H1 (cell line): Measurements from ENCODE around the gene INPP5A. TPM values are rescaled to one million over a fixed set of nuclear protein-coding genes. Genes with fewer than 3 reads are reported as not detected.

Experiments used
- CHD1 ChIP-seq: IDR thresholded peaks from 2 replicates; pipeline ENCODE4 v1.6.1; 2012; ENCODE audit warnings: low read depth, low read length, improper control_type of control experiment
- CHD7 ChIP-seq: fragments of 300-600 bp; sonication (generic); IDR thresholded peaks from 2 replicates; pipeline ENCODE4 v1.7.1; 2012; ENCODE audit warnings: low read length, moderate library complexity, mild to moderate bottlenecking, inconsistent platforms; ENCODE audit not compliant: insufficient replicate concordance
- CTBP2 ChIP-seq: IDR thresholded peaks from 2 replicates; pipeline ENCODE4 v1.7.0; 2011; ENCODE audit warnings: borderline replicate concordance, mild to moderate bottlenecking, moderate library complexity, mixed read lengths, low read length; ENCODE audit not compliant: insufficient read depth, insufficient read length
- HDAC2 ChIP-seq, 2 experiments: fragments of 300-600 bp in 1 of 2; sonication (generic) in 1 of 2; IDR thresholded peaks; 2 replicates each; pipeline ENCODE4 v1.6.1; 2011 to 2012; ENCODE audit warnings: low read depth in 2 of 2, low read length in 2 of 2, mild to moderate bottlenecking in 2 of 2, moderate library complexity in 2 of 2, borderline replicate concordance in 1 of 2, inconsistent platforms in 1 of 2
- JUN ChIP-seq: IDR thresholded peaks from 2 replicates; pipeline ENCODE4 v1.6.1; 2011; ENCODE audit warnings: low read depth, mild to moderate bottlenecking, improper control_type of control experiment, low read length
- JUND ChIP-seq: IDR thresholded peaks from 2 replicates; pipeline ENCODE4 v1.6.1; 2011; ENCODE audit warnings: mild to moderate bottlenecking, improper control_type of control experiment, low read length
- KDM1A ChIP-seq: fragments of 200-600, 300-600 bp; sonication (generic); IDR thresholded peaks from 2 replicates; pipeline ENCODE4 v1.7.1; 2016; ENCODE audit warnings: mild to moderate bottlenecking, low read length, borderline replicate concordance
- MAX ChIP-seq: IDR thresholded peaks from 2 replicates; pipeline ENCODE4 v1.6.1; 2012; ENCODE audit warnings: inconsistent platforms
- POU5F1 ChIP-seq: IDR thresholded peaks from 2 replicates; pipeline ENCODE4 v1.6.1; 2011; ENCODE audit warnings: low read depth, mild to moderate bottlenecking, low read length, moderate library complexity
- polyA plus RNA-seq, 7 experiments: library from polyadenylated mRNA; depleted of rRNA in 3 of 7; stranded (reverse) in 5 of 7; unstranded in 2 of 7; fragments of >200 nt in 5 of 7; fragments of 200-250 nt in 2 of 7; gene quantifications; 1 replicate in 5 of 7; 2 replicates in 1 of 7; 4 replicates in 1 of 7; pipeline versions ENCODE4 v1.2.1 to v1.2.3, GENCODE V29; 2011 to 2013; ENCODE audit warnings: missing spikeins in 2 of 7, mixed read lengths in 2 of 7
- total RNA-seq: library from RNA; stranded (reverse); fragmentation: NEBNext Ultra II Directional; extraction: Animal tissue kit (Norgen Biotek cat#: 25700); gene quantifications from 2 replicates; pipeline ENCODE4 v1.2.1, GENCODE V29; 2021

Gene INPP5A
- total and polyA plus RNA-seq, 2 of the 8 experiments (the other 6 are each of a cell fraction or from before 2014, with no cell fraction given) = 19.7 to 27.5 TPM

GRCh38 chr10:132676193-132676891 lies 138.8 kb downstream of the INPP5A start (continued):
- no peak for TF ChIP-seq CHD7
- no peak for TF ChIP-seq CTBP2
- no peak for TF ChIP-seq KDM1A
- TF ChIP-seq POU5F1 = no peak
- TF ChIP-seq MAX = no peak
- TF ChIP-seq JUN = no peak
- no peak for TF ChIP-seq JUND
- TF ChIP-seq HDAC2 (IDR thresholded peaks at IDR 0.05; ENCODE audit: borderline replicate concordance in 1 of 2, low read depth in 2 of 2, low read length in 2 of 2) = no peak
- no peak for TF ChIP-seq CHD1
